OCI-LY3 (cell line): ENCODE results near the gene BBIP1.

Experiments used
- H2AFZ ChIP-seq: fragments of 200-600, 300-600 bp; shearing (Covaris generic); 2 replicates; pipeline ENCODE4 v1.6.0; 2014; ENCODE audit warnings: antibody characterized with exemption, low read depth, low read length
- H3K27ac ChIP-seq: fragments of 200-600, 300-600 bp; sonication (generic); 2 replicates; pipeline ENCODE4 v1.5.1; 2014; ENCODE audit warnings: mild to moderate bottlenecking, low read length, moderate library complexity, mixed read lengths
- H3K27me3 ChIP-seq: fragments of 200-600, 300-600 bp; sonication (generic); 2 replicates; pipeline ENCODE4 v1.6.1; 2014; ENCODE audit warnings: low read depth, low read length, mixed read lengths
- H3K36me3 ChIP-seq: fragments of 200-600, 300-600 bp; sonication (generic); replicated peaks from 2 replicates; pipeline ENCODE3; 2014; ENCODE audit warnings: low read depth, low read length, mixed read lengths
- H3K4me1 ChIP-seq: fragments of 300-600, 200-600 bp; sonication (generic); 2 replicates; pipeline ENCODE4 v1.6.1; 2014; ENCODE audit warnings: low read length, mixed read lengths
- H3K4me2 ChIP-seq: fragments of 200-600, 300-600 bp; sonication (generic); 2 replicates; pipeline ENCODE4 v1.6.1; 2014; ENCODE audit warnings: low read length, mixed read lengths
- H3K4me3 ChIP-seq: fragments of 300-600, 200-600 bp; sonication (generic); 2 replicates; pipeline ENCODE4 v1.5.1; 2014; ENCODE audit warnings: antibody characterized with exemption, mild to moderate bottlenecking, low read length, moderate library complexity
- H3K79me2 ChIP-seq: fragments of 300-600, 200-600 bp; shearing (Covaris generic); 2 replicates; pipeline ENCODE4 v1.6.1; 2014; ENCODE audit warnings: mild to moderate bottlenecking, low read length, mixed read lengths
- H3K9ac ChIP-seq: fragments of 300-600, 200-600 bp; shearing (Covaris generic); 2 replicates; pipeline ENCODE4 v1.6.0; 2014; ENCODE audit warnings: mild to moderate bottlenecking, low read length, moderate library complexity
- H3K9me3 ChIP-seq: fragments of 200-600, 300-600 bp; shearing (Covaris generic); 2 replicates; pipeline ENCODE4 v1.6.1; 2014; ENCODE audit warnings: low read length, mixed read lengths; ENCODE audit not compliant: insufficient read depth
- H4K20me1 ChIP-seq: fragments of 200-600, 300-600 bp; sonication (generic); 2 replicates; pipeline ENCODE4 v1.6.1; 2016; ENCODE audit warnings: low read length, mixed read lengths; ENCODE audit not compliant: insufficient read depth
- CTCF ChIP-seq: fragments of 200-600, 300-600 bp; sonication (generic); IDR thresholded peaks from 2 replicates; pipeline ENCODE4 v1.5.1; 2014; ENCODE audit warnings: antibody characterized with exemption, low read length, low read depth
- EZH2phosphoT487 ChIP-seq: fragments of 200-600 bp; shearing (Covaris generic); IDR thresholded peaks from 2 replicates; pipeline ENCODE4 v1.6.1; 2018; ENCODE audit warnings: antibody characterized with exemption, mixed run types, low read depth

The BBIP1 gene

GRCh38 chr10:110861930-110862649, 56.9 kb downstream of the BBIP1 start:
- H2AFZ ChIP-seq = no peak overlapping the region
- no peak overlapping the region for H3K4me2 ChIP-seq

GRCh38 chr10:110861476-110861875, 57.5 kb downstream of the BBIP1 start:
- H3K27me3 ChIP-seq = no peaks in the 10 kb centered on the region
- no peaks in the 10 kb centered on the region for H3K9me3 ChIP-seq
- no peak overlapping the region for H2AFZ ChIP-seq
- peak overlapping the region; percentile 89 for H3K27ac ChIP-seq
- peak overlapping the region; percentile 70 for H3K4me2 ChIP-seq
- no peaks in the 10 kb centered on the region for H3K36me3 ChIP-seq
- no peaks in the 10 kb centered on the region for H3K79me2 ChIP-seq
- peaks cover 90% of the 10 kb centered on the region for H3K4me1 ChIP-seq
- no peak for TF ChIP-seq CTCF
- H3K4me3 ChIP-seq = no peak overlapping the region
- H3K9ac ChIP-seq = peak overlapping the region; percentile 22; the same call in 1 of the 2 replicates
- no peaks in the 10 kb centered on the region for H4K20me1 ChIP-seq

More at GRCh38 chr10:110861930-110862649, 56.9 kb downstream of the BBIP1 start:
- H3K9me3 ChIP-seq = no peaks in the 10 kb centered on the region
- peaks cover 96% of the 10 kb centered on the region for H3K4me1 ChIP-seq
- no peaks in the 10 kb centered on the region for H3K79me2 ChIP-seq
- no peak overlapping the region for H3K27ac ChIP-seq
- no peak overlapping the region for H3K4me3 ChIP-seq
- no peak overlapping the region for H3K9ac ChIP-seq
- no peaks in the 10 kb centered on the region for H3K27me3 ChIP-seq
- no peak for TF ChIP-seq EZH2phosphoT487
- no peak for TF ChIP-seq CTCF
- H3K36me3 ChIP-seq = no peaks in the 10 kb centered on the region
- no peaks in the 10 kb centered on the region for H4K20me1 ChIP-seq

GRCh38 chr10:110860576-110861241, 58.3 kb downstream of the BBIP1 start:
- no peaks in the 10 kb centered on the region for H3K79me2 ChIP-seq
- H4K20me1 ChIP-seq = no peaks in the 10 kb centered on the region
- peak overlapping the region; percentile 70 for H3K4me2 ChIP-seq
- H2AFZ ChIP-seq = no peak overlapping the region
- H3K27ac ChIP-seq = peak overlapping the region; percentile 89
- no peaks in the 10 kb centered on the region for H3K9me3 ChIP-seq
- peak overlapping the region; percentile 50; the same call in 1 of the 2 replicates for H3K9ac ChIP-seq
- peaks cover 83% of the 10 kb centered on the region for H3K4me1 ChIP-seq
- H3K36me3 ChIP-seq = no peaks in the 10 kb centered on the region
- no peaks in the 10 kb centered on the region for H3K27me3 ChIP-seq
- peak overlapping the region; percentile 22; the same call in 1 of the 2 replicates for H3K4me3 ChIP-seq
- TF ChIP-seq CTCF = no peak
- no peak for TF ChIP-seq EZH2phosphoT487

- H3K27me3 ChIP-seq = no peaks in the 10 kb centered on the region
- H4K20me1 ChIP-seq = no peaks in the 10 kb centered on the region
- H3K4me3 ChIP-seq = peak overlapping the region; percentile 22; the same call in 1 of the 2 replicates
- H3K9ac ChIP-seq = peak overlapping the region; percentile 50; the same call in 1 of the 2 replicates
- TF ChIP-seq CTCF (no peak), EZH2phosphoT487 (no peak)
- H3K27ac ChIP-seq = peak overlapping the region; percentile 89
- H3K4me2 ChIP-seq = peak overlapping the region; percentile 70
- H3K4me1 ChIP-seq = peaks cover 76% of the 10 kb centered on the region
- no peaks in the 10 kb centered on the region for H3K36me3 ChIP-seq
- no peaks in the 10 kb centered on the region for H3K9me3 ChIP-seq
- H3K79me2 ChIP-seq = no peaks in the 10 kb centered on the region
- H2AFZ ChIP-seq = no peak overlapping the region
Observed at GRCh38 chr10:110859973-110860376, 59.0 kb downstream of the BBIP1 start.
